H9 (cell line): ENCODE data around the gene SCNN1G. TPM values are rescaled to one million over a fixed set of nuclear protein-coding genes. Genes with fewer than 3 reads are reported as not detected.

Source experiments
- DNase-seq: peaks from one replicate; pipeline ENCODE4 v3.0.0-alpha.2; 2017
- H2AFZ ChIP-seq: one replicate; pipeline ENCODE4 v1.6.1; 2013; ENCODE audit warnings: mild to moderate bottlenecking, low read length, control low read depth, moderate library complexity
- H2AK5ac ChIP-seq: 2 replicates; pipeline ENCODE4 v1.6.1; 2013; ENCODE audit warnings: low read length, control low read depth, mixed read lengths; ENCODE audit not compliant: insufficient read length
- H2BK120ac ChIP-seq: one replicate; pipeline ENCODE4 v1.6.1; 2013; ENCODE audit warnings: low read depth, mild to moderate bottlenecking, low read length, control low read depth, inconsistent platforms; ENCODE audit not compliant: poor library complexity, severe bottlenecking
- H2BK12ac ChIP-seq: 2 replicates; pipeline ENCODE4 v1.6.1; 2013; ENCODE audit warnings: low read length, control low read depth, mixed read lengths, low read depth; ENCODE audit not compliant: insufficient read length
- H2BK15ac ChIP-seq: 2 replicates; pipeline ENCODE4 v1.6.1; 2013; ENCODE audit warnings: low read depth, low read length, control low read depth
- H2BK20ac ChIP-seq: one replicate; pipeline ENCODE4 v1.6.1; 2013; ENCODE audit warnings: low read depth, mild to moderate bottlenecking, low read length, control low read depth, inconsistent platforms; ENCODE audit not compliant: poor library complexity, severe bottlenecking
- H2BK5ac ChIP-seq: 2 replicates; pipeline ENCODE4 v1.6.1; 2013; ENCODE audit warnings: low read length, control low read depth, mixed read lengths; ENCODE audit not compliant: insufficient read length
- H3K14ac ChIP-seq: 2 replicates; pipeline ENCODE4 v1.6.1; 2013; ENCODE audit warnings: low read length, control low read depth; ENCODE audit not compliant: insufficient read depth
- H3K18ac ChIP-seq: 2 replicates; pipeline ENCODE4 v1.6.1; 2013; ENCODE audit warnings: low read depth, mild to moderate bottlenecking, mixed read lengths, low read length, control low read depth; ENCODE audit not compliant: insufficient read length
- H3K23ac ChIP-seq: 2 replicates; pipeline ENCODE4 v1.6.1; 2013; ENCODE audit warnings: low read length, control low read depth, mixed read lengths, low read depth; ENCODE audit not compliant: insufficient read length
- H3K23me2 ChIP-seq: 2 replicates; pipeline ENCODE4 v1.6.1; 2013; ENCODE audit warnings: low read depth, mild to moderate bottlenecking, mixed read lengths, low read length, control low read depth; ENCODE audit not compliant: insufficient read length, poor library complexity, severe bottlenecking
- H3K27ac ChIP-seq: 2 replicates; pipeline ENCODE4 v1.5.1; 2013; ENCODE audit warnings: low read length, control low read depth, mixed read lengths, low read depth; ENCODE audit not compliant: insufficient read length
- H3K27me3 ChIP-seq: 2 replicates; pipeline ENCODE4 v1.6.1; 2013; ENCODE audit warnings: low read length, control low read depth, inconsistent platforms; ENCODE audit not compliant: insufficient read depth
- H3K4ac ChIP-seq: 2 replicates; pipeline ENCODE4 v1.6.1; 2013; ENCODE audit warnings: low read depth, mild to moderate bottlenecking, control low read depth, inconsistent platforms, low read length, moderate library complexity
- H3K4me1 ChIP-seq: 2 replicates; pipeline ENCODE4 v1.6.1; 2013; ENCODE audit warnings: low read length, control low read depth, inconsistent platforms; ENCODE audit not compliant: insufficient read depth
- H3K4me2 ChIP-seq: 2 replicates; pipeline ENCODE4 v1.6.1; 2013; ENCODE audit warnings: low read length, control low read depth, mixed read lengths; ENCODE audit not compliant: insufficient read length, insufficient read depth
- H3K56ac ChIP-seq: 2 replicates; pipeline ENCODE4 v1.6.1; 2013; ENCODE audit warnings: low read depth, mild to moderate bottlenecking, mixed read lengths, low read length, control low read depth; ENCODE audit not compliant: insufficient read length
- H3K79me1 ChIP-seq: 2 replicates; pipeline ENCODE4 v1.6.1; 2013; ENCODE audit warnings: low read depth, mild to moderate bottlenecking, moderate library complexity, low read length, control low read depth, inconsistent platforms; ENCODE audit not compliant: insufficient read depth, poor library complexity, severe bottlenecking
- H3K79me2 ChIP-seq: 2 replicates; pipeline ENCODE4 v1.6.1; 2013; ENCODE audit warnings: low read length, control low read depth, inconsistent platforms; ENCODE audit not compliant: insufficient read depth
- H3K9ac ChIP-seq: 2 replicates; pipeline ENCODE4 v1.6.1; 2013; ENCODE audit warnings: low read length, control low read depth, mixed read lengths; ENCODE audit not compliant: insufficient read length; ENCODE audit errors: extremely low read depth
- H3K9me3 ChIP-seq: one replicate; pipeline ENCODE4 v1.6.1; 2013; ENCODE audit warnings: low read depth, low read length, inconsistent platforms; ENCODE audit not compliant: control insufficient read depth
- H3T11ph ChIP-seq: one replicate; pipeline ENCODE4 v1.6.1; 2013; ENCODE audit warnings: mild to moderate bottlenecking, low read length, control low read depth, inconsistent platforms
- H4K20me1 ChIP-seq: one replicate; pipeline ENCODE4 v1.6.1; 2013; ENCODE audit not compliant: control insufficient read depth, insufficient read length, insufficient read depth
- H4K5ac ChIP-seq: 2 replicates; pipeline ENCODE4 v1.6.1; 2013; ENCODE audit warnings: low read depth, mild to moderate bottlenecking, mixed read lengths, low read length, control low read depth; ENCODE audit not compliant: insufficient read length
- H4K8ac ChIP-seq: replicated peaks from 2 replicates; pipeline ENCODE4 v1.6.1; 2013; ENCODE audit warnings: low read length, control low read depth, mixed read lengths, low read depth; ENCODE audit not compliant: insufficient read length
- H4K91ac ChIP-seq: 2 replicates; pipeline ENCODE4 v1.6.1; 2013; ENCODE audit warnings: low read depth, mild to moderate bottlenecking, moderate library complexity, mixed read lengths, low read length, control low read depth; ENCODE audit not compliant: insufficient read length
- H3K27ac Mint-ChIP-seq, 3 experiments: 2 replicates in 2 of 3; 3 replicates in 1 of 3; pipeline ENCODE4 v1.8.0; 2020 to 2021; ENCODE audit warnings: mixed read lengths in 3 of 3, mild to moderate bottlenecking in 1 of 3, moderate library complexity in 1 of 3
- H3K27me3 Mint-ChIP-seq: 2 replicates; pipeline ENCODE4 v1.8.0; 2021; ENCODE audit warnings: low read depth, mild to moderate bottlenecking, moderate library complexity, mixed read lengths
- H3K36me3 Mint-ChIP-seq, 3 experiments: 2 replicates in 2 of 3; 3 replicates in 1 of 3; pipeline ENCODE4 v1.8.0; 2020 to 2021; ENCODE audit warnings: low read depth in 3 of 3, mixed read lengths in 3 of 3; ENCODE audit not compliant: insufficient read depth in 1 of 3
- H3K4me1 Mint-ChIP-seq, 2 experiments: 2 replicates each; pipeline ENCODE4 v1.8.0; 2020; ENCODE audit warnings: mixed read lengths in 2 of 2
- H3K4me3 Mint-ChIP-seq, 2 experiments: 2 replicates in 1 of 2; 3 replicates in 1 of 2; pipeline ENCODE4 v1.8.0; 2020 to 2021; ENCODE audit warnings: mild to moderate bottlenecking in 2 of 2, mixed read lengths in 2 of 2, moderate library complexity in 1 of 2
- H3K9me3 Mint-ChIP-seq, 2 experiments: 2 replicates in 1 of 2; 3 replicates in 1 of 2; pipeline ENCODE4 v1.8.0; 2020; ENCODE audit warnings: mild to moderate bottlenecking in 2 of 2, mixed read lengths in 2 of 2, moderate library complexity in 1 of 2
- WGBS: extraction: QIAGEN DNeasy Blood & Tissue Kit; methylation state at CpG from one replicate; pipeline ENCODE4 v1.1.7; 2013; ENCODE audit warnings: missing lambda C conversion rate, low lambda C conversion rate, mixed read lengths; ENCODE audit not compliant: insufficient read length; ENCODE audit errors: extremely low coverage; 5-methylcytosine and 5-hydroxymethylcytosine counted together
- total RNA-seq: library from RNA; stranded (reverse); gene quantifications from 2 replicates; pipeline ENCODE4 v1.2.1, GENCODE V29; 2021
- TF ChIP-seq, protein P1 (sequence below): fragments of 200-600 bp; sonication (generic); conservative IDR thresholded peaks from 3 replicates; pipeline ENCODE4 v1.8.0; 2021; ENCODE audit warnings: antibody characterized with exemption, mild to moderate bottlenecking

SCNN1G gene
- total RNA-seq, 1 experiment from 2014 or later: 0.74 TPM

DNA sequence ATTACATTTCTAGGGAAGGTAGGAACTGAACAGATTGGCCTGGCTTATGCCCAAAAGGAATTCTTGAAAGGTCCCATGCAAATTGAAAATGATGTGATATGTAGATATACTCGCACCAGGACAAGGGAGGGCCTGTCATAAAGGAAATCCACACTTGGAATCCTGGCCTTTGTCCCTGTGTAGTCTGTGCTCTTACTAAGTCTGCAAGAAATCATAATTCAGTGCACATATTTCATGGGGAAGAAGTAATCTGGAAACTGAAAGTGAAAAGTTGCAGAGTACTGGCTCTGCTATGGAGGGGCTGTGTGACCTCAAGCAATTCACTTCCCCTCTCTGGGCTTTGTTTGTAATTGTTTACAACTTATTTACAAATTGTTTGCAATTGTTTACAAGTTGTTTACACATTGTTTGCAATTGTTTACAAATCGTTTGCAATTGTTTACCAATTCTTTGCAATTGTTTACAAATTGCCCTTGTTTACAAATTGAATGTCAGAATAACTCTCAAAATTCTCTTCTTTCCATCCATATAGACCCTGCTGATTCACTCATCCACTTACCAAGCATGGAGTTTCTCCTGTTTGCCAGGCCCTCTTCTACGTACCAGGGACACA, 12.9 kb downstream of the SCNN1G start:
- H3K27me3 ChIP-seq: no peaks in the 10 kb centered on the region; the same call in 1 of the 2 replicates
- no CpG with 5 or more reads among the region's 3 CpGs for WGBS
- Mint-ChIP-seq H3K27ac (peak overlapping the region in 2 of 3 experiments; percentile 18 to 77; a peak in 3 of 7 replicates), H3K36me3 (no peaks in the 10 kb centered on the region; a peak in 1 of 7 replicates), H3K9me3 (no peaks in the 10 kb centered on the region), H3K27me3 (peaks cover 6% of the 10 kb centered on the region; the same call in 1 of the 2 replicates), H3K4me1 (peaks cover 30 to 33% of the 10 kb centered on the region in 2 experiments), H3K4me3 (no peak overlapping the region; a peak in 1 of 5 replicates)
- no peaks in the 10 kb centered on the region for H3K79me2 ChIP-seq
- H4K5ac ChIP-seq: no peak overlapping the region
- TF ChIP-seq, protein P1, sequence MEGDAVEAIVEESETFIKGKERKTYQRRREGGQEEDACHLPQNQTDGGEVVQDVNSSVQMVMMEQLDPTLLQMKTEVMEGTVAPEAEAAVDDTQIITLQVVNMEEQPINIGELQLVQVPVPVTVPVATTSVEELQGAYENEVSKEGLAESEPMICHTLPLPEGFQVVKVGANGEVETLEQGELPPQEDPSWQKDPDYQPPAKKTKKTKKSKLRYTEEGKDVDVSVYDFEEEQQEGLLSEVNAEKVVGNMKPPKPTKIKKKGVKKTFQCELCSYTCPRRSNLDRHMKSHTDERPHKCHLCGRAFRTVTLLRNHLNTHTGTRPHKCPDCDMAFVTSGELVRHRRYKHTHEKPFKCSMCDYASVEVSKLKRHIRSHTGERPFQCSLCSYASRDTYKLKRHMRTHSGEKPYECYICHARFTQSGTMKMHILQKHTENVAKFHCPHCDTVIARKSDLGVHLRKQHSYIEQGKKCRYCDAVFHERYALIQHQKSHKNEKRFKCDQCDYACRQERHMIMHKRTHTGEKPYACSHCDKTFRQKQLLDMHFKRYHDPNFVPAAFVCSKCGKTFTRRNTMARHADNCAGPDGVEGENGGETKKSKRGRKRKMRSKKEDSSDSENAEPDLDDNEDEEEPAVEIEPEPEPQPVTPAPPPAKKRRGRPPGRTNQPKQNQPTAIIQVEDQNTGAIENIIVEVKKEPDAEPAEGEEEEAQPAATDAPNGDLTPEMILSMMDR: no peak
- no peak overlapping the region for H2AFZ ChIP-seq
- no peak overlapping the region for H3K4ac ChIP-seq
- no peak overlapping the region for H2BK5ac ChIP-seq
- no peak overlapping the region for H3K18ac ChIP-seq
- no peak overlapping the region for H2BK20ac ChIP-seq
- no peaks in the 10 kb centered on the region for H3K9me3 ChIP-seq
- H3K23ac ChIP-seq: no peak overlapping the region
- no peak overlapping the region for H4K91ac ChIP-seq
- H3K14ac ChIP-seq: no peak overlapping the region
- H3K4me1 ChIP-seq: peaks cover 13% of the 10 kb centered on the region; the same call in 1 of the 2 replicates
- H2BK12ac ChIP-seq: no peak overlapping the region
- H4K8ac ChIP-seq: no peak overlapping the region
- no peak for DNase-seq
- H4K20me1 ChIP-seq: no peaks in the 10 kb centered on the region
- no peak overlapping the region for H3K27ac ChIP-seq
- no peak overlapping the region for H2BK120ac ChIP-seq
- no peak overlapping the region for H3K9ac ChIP-seq
- H3K79me1 ChIP-seq: no peaks in the 10 kb centered on the region
- no peak overlapping the region for H2BK15ac ChIP-seq
- no peak overlapping the region for H3T11ph ChIP-seq
- H2AK5ac ChIP-seq: no peak overlapping the region
- H3K4me2 ChIP-seq: no peak overlapping the region
- no peaks in the 10 kb centered on the region for H3K23me2 ChIP-seq
- H3K56ac ChIP-seq: no peak overlapping the region
